HS-5 (cell line): ENCODE results near the gene VSNL1.

Experiments
- DNase-seq: peaks from one replicate; pipeline ENCODE4 v3.0.0-alpha.2; 2012; ENCODE audit warnings: low read depth

VSNL1 gene

DNA sequence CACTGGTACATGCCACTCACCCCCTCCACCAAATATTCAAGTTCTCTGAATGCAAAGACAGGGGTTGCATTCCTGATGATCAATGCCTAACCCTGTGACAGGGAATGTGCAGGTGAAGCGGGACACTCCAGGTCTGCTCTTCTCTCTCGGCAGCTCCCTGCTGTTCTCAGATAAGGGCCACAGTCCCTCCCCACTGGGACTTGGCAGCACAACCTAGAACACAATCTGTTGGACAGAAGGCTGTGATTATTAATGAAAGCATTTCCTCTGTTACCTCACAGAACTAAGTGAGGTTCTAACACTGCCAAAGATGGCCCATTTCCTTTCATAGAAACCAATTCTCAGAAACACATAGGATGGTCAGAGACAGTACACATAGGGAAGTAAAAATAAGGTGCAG is 42.7 kb downstream of the VSNL1 start:
- DNase-seq = no peak

DNA sequence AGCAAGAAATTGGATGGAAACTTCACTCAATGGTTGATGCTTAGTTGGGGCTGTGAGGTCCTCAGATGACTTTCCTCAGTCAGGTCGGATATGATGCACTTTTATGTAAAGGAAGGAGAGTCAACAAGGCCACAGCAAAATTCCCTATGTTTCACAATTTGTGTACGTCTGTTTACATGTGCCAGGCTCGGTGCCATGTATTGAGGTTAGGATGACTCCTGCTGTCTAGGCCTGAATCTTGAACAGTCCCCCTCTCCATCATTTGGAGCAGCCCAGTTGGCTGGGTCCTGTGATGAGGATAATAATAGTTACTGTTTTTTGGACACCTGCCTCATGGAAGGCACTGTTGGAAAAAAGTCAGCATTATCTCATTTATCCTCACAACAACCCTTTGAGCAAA is 43.1 kb downstream of the VSNL1 start:
- DNase-seq = no peak

DNA sequence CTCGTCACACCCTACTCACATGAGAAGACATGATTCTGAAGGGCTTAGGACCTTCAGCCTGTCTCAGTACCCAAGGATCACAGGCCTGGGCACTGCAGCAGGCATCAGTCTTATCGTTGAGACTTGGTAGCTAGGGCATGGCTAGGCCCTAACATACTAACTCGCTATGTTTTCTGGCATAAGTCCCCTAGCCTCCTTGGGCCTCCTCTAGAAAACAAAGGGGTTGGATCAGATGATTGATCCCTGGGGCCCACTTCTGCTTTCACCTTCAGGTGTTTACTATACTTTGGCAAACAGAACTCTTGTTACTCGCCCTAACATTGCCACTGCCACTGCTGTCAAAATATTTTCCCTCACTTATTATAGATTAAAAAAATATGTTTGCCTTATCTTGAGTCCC is 44.2 kb downstream of the VSNL1 start:
- DNase-seq = no peak

- DNase-seq = no peak
These were observed 47.0 kb downstream of the VSNL1 start for GRCh38 chr2:17587469-17587868.

DNA sequence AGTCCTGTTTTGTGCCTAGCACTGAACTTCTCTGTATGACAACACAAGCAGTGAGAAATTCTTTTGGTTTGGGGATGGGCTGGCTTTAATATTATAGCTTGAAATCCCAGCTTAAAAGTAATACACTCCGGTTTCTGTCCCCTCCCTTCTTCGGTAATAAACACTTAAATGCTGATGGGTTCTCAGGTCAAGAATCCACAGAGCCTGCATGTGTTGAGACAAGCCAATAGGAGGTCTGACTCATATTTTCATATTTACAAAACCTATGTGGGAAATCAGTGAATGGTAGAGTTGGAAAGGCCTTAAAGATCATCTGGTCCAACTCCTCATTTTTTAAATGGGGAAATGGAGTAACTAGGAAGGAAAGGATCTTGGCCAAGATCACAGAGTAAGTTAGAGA is 47.5 kb downstream of the VSNL1 start:
- DNase-seq = no peak

DNA sequence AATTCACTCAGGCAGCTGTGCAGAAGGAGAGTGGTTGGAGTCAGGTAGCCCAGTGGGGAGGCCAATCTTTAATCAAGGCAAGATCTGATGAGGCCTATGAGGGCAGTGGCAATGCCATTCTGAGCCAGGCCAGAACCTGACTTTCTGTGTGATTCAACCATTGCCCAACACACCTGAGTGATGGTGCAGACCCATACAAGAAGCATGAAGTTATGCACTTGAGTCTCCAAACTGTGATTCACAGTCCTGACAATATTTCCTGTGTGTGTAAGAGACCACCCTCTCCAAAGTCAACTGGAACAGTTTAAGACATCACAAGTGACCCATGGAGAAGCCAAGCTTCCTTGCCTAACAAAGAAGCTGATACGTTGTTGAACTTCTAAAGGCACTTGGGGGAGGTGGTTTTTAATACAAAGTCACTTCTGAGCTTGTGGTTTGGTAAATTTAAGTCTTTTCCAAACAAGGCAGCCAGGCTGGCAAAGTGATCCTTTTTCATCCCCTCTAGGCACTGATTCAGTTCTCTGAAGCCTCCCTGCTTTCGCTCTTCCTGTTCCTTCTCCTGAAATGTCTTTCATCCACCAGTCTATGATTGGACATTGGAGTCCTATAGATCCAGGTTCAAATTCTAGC is 49.0 kb downstream of the VSNL1 start:
- no peak for DNase-seq

GRCh38 chr2:17590342-17590911 is 49.9 kb downstream of the VSNL1 start:
- DNase-seq = no peak

- DNase-seq = no peak
These were observed 51.4 kb downstream of the VSNL1 start for GRCh38 chr2:17591846-17592245.

GRCh38 chr2:17592731-17593409 is 52.4 kb downstream of the VSNL1 start:
- no peak for DNase-seq

DNA sequence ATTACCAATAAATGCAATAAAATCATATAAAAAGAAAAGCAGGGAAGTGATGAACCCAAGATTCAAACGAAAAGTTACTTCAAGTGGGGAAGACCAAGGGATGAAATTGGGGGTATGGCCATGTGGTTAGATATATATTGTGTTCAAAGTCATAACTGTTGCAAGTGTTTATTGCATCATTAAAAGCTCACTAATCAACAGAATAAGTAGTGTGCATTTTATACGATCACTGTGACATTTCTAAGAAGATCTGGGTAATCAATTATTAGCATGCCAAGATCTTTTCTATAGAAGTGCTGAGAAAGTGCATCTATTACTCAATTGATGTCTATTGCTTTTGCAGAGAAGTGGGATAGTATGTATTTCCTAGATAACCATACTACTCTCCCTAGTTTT is 52.9 kb downstream of the VSNL1 start:
- no peak for DNase-seq

GRCh38 chr2:17593841-17594491 is 53.5 kb downstream of the VSNL1 start:
- no peak for DNase-seq

GRCh38 chr2:17594533-17595401 is 54.3 kb downstream of the VSNL1 start:
- DNase-seq = no peak

- DNase-seq = no peak
These were observed 59.1 kb downstream of the VSNL1 start for GRCh38 chr2:17599617-17600016.

- no peak for DNase-seq
These were observed 60.2 kb downstream of the VSNL1 start for GRCh38 chr2:17600556-17601204.

- DNase-seq = no peak
These were observed 63.6 kb downstream of the VSNL1 start for GRCh38 chr2:17604050-17604449.

- no peak for DNase-seq
These were observed 65.2 kb downstream of the VSNL1 start for GRCh38 chr2:17605696-17606095.

- no peak for DNase-seq
These were observed 66.4 kb downstream of the VSNL1 start for GRCh38 chr2:17606851-17607250.

GRCh38 chr2:17607379-17607778 is 66.9 kb downstream of the VSNL1 start:
- no peak for DNase-seq

DNA sequence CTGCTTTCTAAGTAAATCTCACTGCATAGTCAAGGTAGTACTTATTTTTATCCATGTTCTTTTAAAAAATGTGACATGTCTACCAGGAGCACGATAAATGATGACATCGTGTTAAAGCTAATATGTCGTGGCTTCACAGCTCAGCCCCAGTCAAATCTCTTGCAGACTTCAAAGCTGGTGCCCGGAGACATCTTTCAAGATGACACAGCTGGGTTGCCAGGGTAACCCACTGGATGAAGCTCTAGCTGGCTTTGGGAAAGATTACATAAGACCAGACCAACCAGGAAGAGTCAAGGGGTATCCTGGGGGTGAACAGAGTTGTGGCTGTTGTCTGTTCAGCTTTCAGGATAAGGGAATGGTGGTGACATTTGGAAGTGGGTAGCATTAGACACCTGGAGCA is 67.8 kb downstream of the VSNL1 start:
- no peak for DNase-seq

GRCh38 chr2:17610521-17610920 is 70.0 kb downstream of the VSNL1 start:
- DNase-seq = no peak

DNA sequence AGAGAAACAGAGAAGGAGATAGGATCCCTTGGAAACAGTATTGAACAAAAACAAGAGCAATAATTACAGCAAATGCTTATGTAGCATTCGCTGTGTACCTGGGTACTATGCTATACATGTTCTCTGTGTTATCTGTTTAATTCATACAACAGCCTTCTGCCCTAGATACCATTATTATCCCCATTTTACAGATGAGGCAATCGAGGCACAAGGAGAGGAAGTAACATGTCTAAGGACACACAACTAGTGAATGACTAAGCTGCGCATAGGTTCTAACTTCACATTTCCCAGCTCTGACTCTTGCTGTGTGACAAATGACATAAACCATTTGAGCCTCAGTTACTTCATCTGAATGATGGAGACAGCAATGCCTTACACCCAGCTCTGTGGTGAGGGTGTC is 70.5 kb downstream of the VSNL1 start:
- no peak for DNase-seq
